ENCODE data around the gene KCNH8. TPM values are rescaled to one million over a fixed set of nuclear protein-coding genes. Genes with fewer than 3 reads are reported as not detected.

KCNH8 gene
- total RNA-seq, 3 donors from 2014 or later = not detected

GRCh38 chr3:19149368-19149767, 1.1 kb downstream of the KCNH8 start:
- no peak for ATAC-seq
- no peaks in the 10 kb centered on the region for H3K36me3 Mint-ChIP-seq (ENCODE audit: insufficient read depth)
- H3K9me3 Mint-ChIP-seq = peaks cover 3% of the 10 kb centered on the region
- no peak for DNase-seq
- peaks cover 22% of the 10 kb centered on the region for H3K27me3 Mint-ChIP-seq (ENCODE audit: low read depth)
- H3K4me3 Mint-ChIP-seq = no peak overlapping the region
- H3K4me1 Mint-ChIP-seq (ENCODE audit: low read depth) = peaks cover 14% of the 10 kb centered on the region

DNA sequence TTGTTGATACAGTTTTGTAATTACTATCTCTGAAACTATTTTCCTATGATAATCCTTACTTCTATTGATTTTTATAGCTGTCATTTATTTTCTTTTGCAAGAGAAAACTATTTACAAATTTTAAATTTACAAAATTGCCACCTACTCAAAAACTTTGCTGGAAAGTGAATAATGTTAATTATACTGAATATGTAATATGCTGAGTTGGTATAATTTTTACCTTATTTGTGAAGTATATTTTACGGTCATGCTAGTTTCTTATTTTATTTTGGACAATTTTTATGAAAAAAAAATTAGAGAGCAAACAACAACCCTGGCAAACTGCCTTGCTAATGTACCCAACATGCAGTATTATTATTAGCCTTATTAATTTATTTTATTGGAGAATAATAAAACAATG, 2.9 kb downstream of the KCNH8 start:
- Mint-ChIP-seq H3K4me1 (ENCODE audit: low read depth) (peaks cover 13% of the 10 kb centered on the region), H3K4me3 (no peak overlapping the region), H3K9me3 (no peaks in the 10 kb centered on the region), H3K36me3 (ENCODE audit: insufficient read depth) (no peaks in the 10 kb centered on the region), H3K27me3 (ENCODE audit: low read depth) (peaks cover 26% of the 10 kb centered on the region)
- no peak for ATAC-seq
- DNase-seq = no peak

DNA sequence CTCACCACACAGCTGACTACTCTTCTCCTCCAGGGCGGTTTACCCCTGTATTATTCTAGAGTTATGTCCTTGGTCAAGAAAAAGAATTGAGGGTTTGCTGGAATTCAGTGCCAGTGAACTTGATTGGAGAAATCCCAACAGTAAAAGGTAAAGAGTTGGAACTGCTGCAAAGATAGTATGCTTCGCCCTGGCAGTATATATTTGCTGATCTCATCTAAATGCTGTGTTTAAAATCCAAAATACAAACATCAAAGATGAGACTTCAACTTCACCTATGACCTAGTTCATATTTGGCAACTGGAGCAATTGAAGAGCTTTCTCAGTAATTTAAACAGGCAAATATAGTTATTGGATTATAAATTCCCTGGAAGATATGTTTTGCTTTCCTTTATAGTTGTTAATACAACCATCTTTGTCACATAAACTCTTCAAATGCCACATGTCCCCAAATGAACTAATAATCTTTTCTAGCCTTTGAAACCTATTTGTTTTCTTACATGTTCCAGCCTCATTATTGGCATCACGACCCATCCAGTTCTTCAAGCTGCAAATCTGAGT, 6.5 kb downstream of the KCNH8 start:
- Mint-ChIP-seq H3K4me3 (no peak overlapping the region), H3K36me3 (ENCODE audit: insufficient read depth) (no peaks in the 10 kb centered on the region), H3K9me3 (no peaks in the 10 kb centered on the region), H3K4me1 (ENCODE audit: low read depth) (no peaks in the 10 kb centered on the region), H3K27me3 (ENCODE audit: low read depth) (peaks cover 10% of the 10 kb centered on the region)
- ATAC-seq (no peak), DNase-seq (no peak)

GRCh38 chr3:19155375-19155774, 7.1 kb downstream of the KCNH8 start:
- no peak overlapping the region for H3K4me3 Mint-ChIP-seq
- no peaks in the 10 kb centered on the region for H3K4me1 Mint-ChIP-seq (ENCODE audit: low read depth)
- DNase-seq (no peak), ATAC-seq (no peak)
- peaks cover 10% of the 10 kb centered on the region for H3K27me3 Mint-ChIP-seq (ENCODE audit: low read depth)
- no peaks in the 10 kb centered on the region for H3K9me3 Mint-ChIP-seq
- H3K36me3 Mint-ChIP-seq (ENCODE audit: insufficient read depth) = no peaks in the 10 kb centered on the region

GRCh38 chr3:19159966-19160635, 11.8 kb downstream of the KCNH8 start:
- Mint-ChIP-seq H3K27me3 (ENCODE audit: low read depth) (peaks cover 11% of the 10 kb centered on the region), H3K9me3 (no peaks in the 10 kb centered on the region), H3K36me3 (ENCODE audit: insufficient read depth) (no peaks in the 10 kb centered on the region), H3K4me1 (ENCODE audit: low read depth) (no peaks in the 10 kb centered on the region), H3K4me3 (no peak overlapping the region)
- DNase-seq (no peak), ATAC-seq (no peak)

- peaks cover 5% of the 10 kb centered on the region for H3K27me3 Mint-ChIP-seq (ENCODE audit: low read depth)
- DNase-seq (no peak), ATAC-seq (no peak)
- H3K4me3 Mint-ChIP-seq = no peak overlapping the region
- no peaks in the 10 kb centered on the region for H3K9me3 Mint-ChIP-seq
- H3K36me3 Mint-ChIP-seq (ENCODE audit: insufficient read depth) = no peaks in the 10 kb centered on the region
- H3K4me1 Mint-ChIP-seq (ENCODE audit: low read depth) = no peaks in the 10 kb centered on the region
Measured at GRCh38 chr3:19165654-19166053, 17.3 kb downstream of the KCNH8 start.

GRCh38 chr3:19171794-19172193, 23.5 kb downstream of the KCNH8 start:
- no peaks in the 10 kb centered on the region for H3K9me3 Mint-ChIP-seq
- no peak for ATAC-seq
- no peaks in the 10 kb centered on the region for H3K36me3 Mint-ChIP-seq (ENCODE audit: insufficient read depth)
- H3K4me1 Mint-ChIP-seq (ENCODE audit: low read depth) = no peaks in the 10 kb centered on the region
- DNase-seq = no peak
- H3K27me3 Mint-ChIP-seq (ENCODE audit: low read depth) = peaks cover 3% of the 10 kb centered on the region
- no peak overlapping the region for H3K4me3 Mint-ChIP-seq

GRCh38 chr3:19173945-19174344, 25.6 kb downstream of the KCNH8 start:
- ATAC-seq = no peak
- Mint-ChIP-seq H3K4me3 (no peak overlapping the region), H3K9me3 (no peaks in the 10 kb centered on the region), H3K27me3 (ENCODE audit: low read depth) (peaks cover 9% of the 10 kb centered on the region), H3K4me1 (ENCODE audit: low read depth) (no peaks in the 10 kb centered on the region), H3K36me3 (ENCODE audit: insufficient read depth) (no peaks in the 10 kb centered on the region)
- no peak for DNase-seq

GRCh38 chr3:19183584-19183983, 35.3 kb downstream of the KCNH8 start:
- H3K9me3 Mint-ChIP-seq = no peaks in the 10 kb centered on the region
- ATAC-seq = no peak
- H3K4me1 Mint-ChIP-seq (ENCODE audit: low read depth) = peaks cover 3% of the 10 kb centered on the region
- peaks cover 2% of the 10 kb centered on the region for H3K27me3 Mint-ChIP-seq (ENCODE audit: low read depth)
- no peaks in the 10 kb centered on the region for H3K36me3 Mint-ChIP-seq (ENCODE audit: insufficient read depth)
- H3K4me3 Mint-ChIP-seq = no peak overlapping the region
- no peak for DNase-seq

DNA sequence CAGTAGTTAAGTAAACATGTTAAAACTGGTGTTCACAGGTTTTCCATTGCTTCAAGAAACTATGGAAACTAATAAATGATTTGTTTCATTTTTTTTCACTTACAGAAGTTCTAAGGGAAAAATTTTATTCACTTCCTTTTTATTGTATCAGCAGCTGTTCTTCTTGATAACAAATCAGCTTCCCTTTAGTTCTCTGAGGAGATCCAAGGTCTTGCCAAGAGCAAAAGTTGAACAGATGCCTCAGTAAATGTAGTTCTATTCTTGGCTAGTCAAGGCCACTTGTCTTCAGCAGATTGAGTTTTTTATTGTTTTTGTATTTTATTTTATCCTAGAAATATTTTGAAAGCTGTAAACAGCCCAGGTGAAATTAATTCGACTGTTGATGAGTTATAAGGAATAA, 41.8 kb downstream of the KCNH8 start:
- Mint-ChIP-seq H3K4me1 (ENCODE audit: low read depth) (peaks cover 2% of the 10 kb centered on the region), H3K27me3 (ENCODE audit: low read depth) (no peaks in the 10 kb centered on the region), H3K9me3 (no peaks in the 10 kb centered on the region), H3K4me3 (no peak overlapping the region), H3K36me3 (ENCODE audit: insufficient read depth) (no peaks in the 10 kb centered on the region)
- no peak for ATAC-seq
- DNase-seq = no peak

- Mint-ChIP-seq H3K9me3 (no peaks in the 10 kb centered on the region), H3K36me3 (ENCODE audit: insufficient read depth) (no peaks in the 10 kb centered on the region), H3K4me3 (no peak overlapping the region), H3K4me1 (ENCODE audit: low read depth) (peaks cover 2% of the 10 kb centered on the region), H3K27me3 (ENCODE audit: low read depth) (no peaks in the 10 kb centered on the region)
- DNase-seq = no peak
- no peak for ATAC-seq
Measured at GRCh38 chr3:19190602-19191001, 42.3 kb downstream of the KCNH8 start.

DNA sequence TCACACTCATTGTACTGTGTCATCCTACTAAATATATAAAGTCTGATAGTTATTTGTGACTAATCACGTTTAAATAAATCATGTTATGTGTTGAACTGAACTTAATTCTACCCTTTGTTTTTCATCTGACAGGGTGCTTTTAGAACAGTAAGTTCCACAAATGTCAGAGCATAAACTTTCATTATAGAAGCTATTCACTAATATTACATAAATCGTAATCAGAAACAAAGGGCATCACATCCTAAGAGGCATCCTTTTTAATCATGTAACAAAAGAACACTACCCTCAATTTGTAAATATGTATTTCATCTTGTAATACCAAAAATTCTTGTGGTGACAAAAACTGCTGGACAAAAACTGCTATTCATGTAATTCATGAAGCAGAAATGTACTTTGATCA, 50.8 kb downstream of the KCNH8 start:
- no peak for ATAC-seq
- H3K9me3 Mint-ChIP-seq = no peaks in the 10 kb centered on the region
- no peak for DNase-seq
- no peaks in the 10 kb centered on the region for H3K27me3 Mint-ChIP-seq (ENCODE audit: low read depth)
- no peaks in the 10 kb centered on the region for H3K4me1 Mint-ChIP-seq (ENCODE audit: low read depth)
- H3K4me3 Mint-ChIP-seq = no peak overlapping the region
- no peaks in the 10 kb centered on the region for H3K36me3 Mint-ChIP-seq (ENCODE audit: insufficient read depth)

DNA sequence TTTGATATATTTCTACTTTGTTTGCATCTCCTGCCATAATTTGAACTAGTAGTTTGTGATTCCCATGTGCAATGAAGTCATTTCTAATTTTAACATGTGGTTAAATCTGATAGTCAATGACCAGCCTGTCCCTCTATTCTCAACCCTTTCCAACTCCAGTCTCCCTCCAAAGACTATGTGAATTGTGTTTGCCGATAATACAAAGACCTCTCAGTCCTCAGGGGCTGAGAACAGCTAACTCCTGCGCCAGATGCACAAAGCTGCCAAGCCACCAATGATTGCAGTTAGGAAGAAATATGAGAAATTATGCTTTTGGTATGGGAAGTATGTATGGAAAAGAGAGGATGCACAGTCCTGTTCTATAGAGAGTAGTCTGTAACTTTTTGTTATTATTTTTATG, 54.0 kb downstream of the KCNH8 start:
- Mint-ChIP-seq H3K4me1 (ENCODE audit: low read depth) (no peaks in the 10 kb centered on the region), H3K27me3 (ENCODE audit: low read depth) (no peaks in the 10 kb centered on the region), H3K36me3 (ENCODE audit: insufficient read depth) (no peaks in the 10 kb centered on the region), H3K9me3 (no peaks in the 10 kb centered on the region), H3K4me3 (no peak overlapping the region)
- ATAC-seq (no peak), DNase-seq (no peak)

DNA sequence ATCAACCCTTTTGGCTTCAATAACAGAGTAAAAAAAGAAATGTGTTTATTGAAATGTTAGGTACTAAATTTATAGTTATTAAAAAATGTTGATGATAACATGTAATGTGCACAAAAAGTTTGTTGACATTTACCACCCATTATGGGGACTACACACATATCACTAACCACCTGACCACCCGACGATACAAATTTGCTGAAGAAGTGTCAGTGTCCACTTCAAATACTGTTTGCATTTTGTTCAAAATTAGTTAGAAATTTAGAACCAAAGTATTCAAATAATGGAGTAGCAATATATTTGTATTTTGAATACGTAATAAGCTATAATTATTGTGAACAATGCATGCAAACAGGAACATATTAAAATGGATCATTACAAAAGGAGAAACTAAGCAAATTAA, 54.4 kb downstream of the KCNH8 start:
- H3K9me3 Mint-ChIP-seq = no peaks in the 10 kb centered on the region
- H3K4me1 Mint-ChIP-seq (ENCODE audit: low read depth) = no peaks in the 10 kb centered on the region
- ATAC-seq (no peak), DNase-seq (no peak)
- H3K36me3 Mint-ChIP-seq (ENCODE audit: insufficient read depth) = no peaks in the 10 kb centered on the region
- H3K27me3 Mint-ChIP-seq (ENCODE audit: low read depth) = no peaks in the 10 kb centered on the region
- H3K4me3 Mint-ChIP-seq = no peak overlapping the region

GRCh38 chr3:19206540-19206939, 58.2 kb downstream of the KCNH8 start:
- no peak for DNase-seq
- no peaks in the 10 kb centered on the region for H3K4me1 Mint-ChIP-seq (ENCODE audit: low read depth)
- ATAC-seq = no peak
- H3K4me3 Mint-ChIP-seq = no peak overlapping the region
- no peaks in the 10 kb centered on the region for H3K36me3 Mint-ChIP-seq (ENCODE audit: insufficient read depth)
- H3K27me3 Mint-ChIP-seq (ENCODE audit: low read depth) = no peaks in the 10 kb centered on the region
- no peaks in the 10 kb centered on the region for H3K9me3 Mint-ChIP-seq
